ENCODE measurements around the gene ACBD6. TPM values are rescaled to one million over a fixed set of nuclear protein-coding genes. Genes with fewer than 3 reads are reported as not detected.
A peak's percentile ranks its signal among the peaks of the same experiment; 100 is the strongest.
"Not testable (repeated sequence)": the region's sequence is repeated elsewhere in the genome, so short reads cannot be mapped to it uniquely, and the experiment has no call there.

Gene ACBD6
- total RNA-seq, 1 donor from 2014 or later: 59.2 TPM

GRCh38 chr1:180421614-180422013 is 80.8 kb downstream of the ACBD6 start:
- DNase-seq (ENCODE audit: low read depth): no peak

- not testable (repeated sequence) for DNase-seq (ENCODE audit: low read depth)
Measured at GRCh38 chr1:180421145-180421544, 81.2 kb downstream of the ACBD6 start.

- DNase-seq (ENCODE audit: low read depth): peak; percentile 40
Measured at GRCh38 chr1:180415985-180416633, 86.3 kb downstream of the ACBD6 start.

- DNase-seq (ENCODE audit: low read depth): no peak
Measured at GRCh38 chr1:180415236-180415848, 87.0 kb downstream of the ACBD6 start.

DNA sequence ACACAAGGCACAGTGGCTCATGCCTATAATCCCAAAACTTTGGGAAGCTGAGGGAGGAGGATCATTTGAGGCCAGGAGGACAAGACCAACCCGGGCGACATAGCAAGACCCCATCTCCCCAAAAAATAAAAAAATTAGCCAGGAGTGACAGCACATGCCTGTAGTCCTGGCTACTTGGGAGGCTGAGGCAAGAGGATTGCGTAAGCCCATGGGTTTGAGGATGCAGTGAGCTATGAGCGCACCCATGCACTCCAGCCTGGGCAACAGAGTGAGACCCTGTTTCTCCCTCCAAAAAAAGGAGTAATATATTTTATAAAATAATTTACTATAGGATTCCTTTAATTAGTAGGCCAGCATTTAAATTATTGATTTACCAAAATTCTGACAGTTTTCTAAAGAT is 89.8 kb downstream of the ACBD6 start:
- DNase-seq (ENCODE audit: low read depth): no peak

- not testable (repeated sequence) for DNase-seq (ENCODE audit: low read depth)
Measured at GRCh38 chr1:180408128-180408527, 94.2 kb downstream of the ACBD6 start.

GRCh38 chr1:180407051-180407450 is 95.3 kb downstream of the ACBD6 start:
- DNase-seq (ENCODE audit: low read depth): no peak

GRCh38 chr1:180402551-180402950 is 99.8 kb downstream of the ACBD6 start:
- no peak for DNase-seq (ENCODE audit: low read depth)

- no peak for DNase-seq (ENCODE audit: low read depth)
Measured at GRCh38 chr1:180402001-180402400, 100.4 kb downstream of the ACBD6 start.

- DNase-seq (ENCODE audit: low read depth): no peak
Measured at GRCh38 chr1:180397175-180397574, 105.2 kb downstream of the ACBD6 start.

DNA sequence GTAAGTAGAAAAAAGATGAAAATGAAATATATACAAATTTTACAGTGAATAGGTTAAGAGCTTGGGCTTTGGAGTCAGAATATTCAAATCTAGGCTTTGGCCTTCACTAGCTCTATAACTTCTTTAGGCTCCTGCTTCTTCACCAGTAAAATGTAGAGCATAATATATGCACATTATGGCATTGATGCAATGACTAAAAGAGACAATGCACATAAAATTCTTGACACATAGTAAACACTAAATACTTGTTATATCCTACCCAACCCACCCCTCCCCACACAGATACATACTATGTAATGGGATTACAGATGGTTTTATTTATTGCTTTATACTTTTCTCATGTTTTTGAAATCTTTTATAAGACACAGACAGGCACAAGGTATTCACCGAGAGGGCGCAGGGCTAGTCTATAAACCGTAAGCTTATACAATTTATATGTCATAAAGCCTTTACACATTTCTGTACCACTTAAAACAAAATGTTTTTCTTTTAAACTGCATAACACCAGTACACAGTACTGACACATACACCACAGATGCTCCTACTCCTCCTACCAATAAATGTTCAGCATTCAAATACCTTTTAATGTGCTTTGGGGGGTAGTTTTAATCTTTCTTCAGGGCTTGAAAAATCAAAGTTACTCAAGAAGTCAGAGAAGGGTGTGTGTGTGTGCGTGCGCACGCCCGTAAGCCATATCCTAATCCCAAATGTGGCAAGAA is 109.8 kb downstream of the ACBD6 start:
- no peak for DNase-seq (ENCODE audit: low read depth)

GRCh38 chr1:180392020-180392419 is 110.4 kb downstream of the ACBD6 start:
- no peak for DNase-seq (ENCODE audit: low read depth)

DNA sequence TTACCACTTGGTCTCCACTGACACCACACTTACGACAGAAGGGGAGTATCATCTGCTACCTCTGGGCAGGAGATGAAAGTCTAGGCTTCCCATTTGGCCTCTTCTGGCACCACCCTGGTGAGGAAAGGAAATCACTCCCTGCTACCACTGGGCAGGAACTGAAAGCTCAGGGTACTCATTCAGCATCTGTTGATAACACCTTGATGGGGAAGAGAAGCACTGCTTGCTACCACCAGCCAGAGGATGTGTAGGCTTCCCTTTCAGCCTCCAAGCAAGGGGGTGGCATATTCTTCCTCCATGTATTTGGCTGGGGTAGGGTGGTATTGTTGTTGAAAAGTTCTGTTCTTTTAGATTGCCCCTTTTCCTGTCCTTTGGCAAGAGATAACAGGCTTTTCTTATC is 115.0 kb downstream of the ACBD6 start:
- no peak for DNase-seq (ENCODE audit: low read depth)

GRCh38 chr1:180386745-180387367 is 115.5 kb downstream of the ACBD6 start:
- DNase-seq (ENCODE audit: low read depth): no peak

- DNase-seq (ENCODE audit: low read depth): no peak
Measured at GRCh38 chr1:180385144-180385543, 117.2 kb downstream of the ACBD6 start.

- no peak for DNase-seq (ENCODE audit: low read depth)
Measured at GRCh38 chr1:180384286-180385005, 117.9 kb downstream of the ACBD6 start.

- no peak for DNase-seq (ENCODE audit: low read depth)
Measured at GRCh38 chr1:180382326-180383115, 119.9 kb downstream of the ACBD6 start.

DNA sequence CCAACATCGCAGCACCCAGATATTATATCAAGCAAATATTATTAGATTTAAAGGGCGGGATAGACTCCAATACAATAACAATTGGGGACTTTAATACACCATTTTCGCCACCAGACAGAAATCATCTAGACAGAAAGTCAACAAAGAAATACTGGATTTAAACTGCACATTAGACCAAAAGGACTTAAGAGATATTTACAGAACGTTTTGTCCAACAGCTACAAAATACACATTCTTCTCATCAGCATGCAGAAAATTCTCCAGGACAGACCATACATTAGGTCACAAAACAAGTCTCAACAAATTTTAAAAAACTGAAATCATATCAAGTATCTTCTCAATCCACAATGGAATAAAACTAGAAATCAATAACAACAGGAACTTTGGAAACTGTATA is 121.2 kb downstream of the ACBD6 start:
- DNase-seq (ENCODE audit: low read depth): no peak

- no peak for DNase-seq (ENCODE audit: low read depth)
Measured at GRCh38 chr1:180380259-180381183, 121.9 kb downstream of the ACBD6 start.
